Breast epithelium (tissue), 4 donors: ENCODE measurements around the gene PARP12. TPM values are rescaled to one million over a fixed set of nuclear protein-coding genes. Genes with fewer than 3 reads are reported as not detected.

ENCODE experiments used
- DNase-seq, 2 donors: peaks; one replicate each; pipeline ENCODE4 v3.0.0-alpha.2; 2019; ENCODE audit warnings: low spot score in 2 of 2
- H3K27ac ChIP-seq, 2 donors: fragments of 200-600 bp; sonication (generic) in 1 of 2; one replicate each; pipeline ENCODE4 v1.5.1; 2016 to 2019; ENCODE audit warnings: mild to moderate bottlenecking in 1 of 2
- H3K27me3 ChIP-seq, 2 donors: fragments of 200-600 bp; sonication (generic) in 1 of 2; one replicate each; pipeline versions ENCODE4 v1.5.1 to v1.6.0; 2017 to 2019; ENCODE audit warnings: control low read depth in 1 of 2, mild to moderate bottlenecking in 1 of 2
- H3K36me3 ChIP-seq: fragments of 200-600 bp; one replicate; pipeline ENCODE4 v1.5.1; 2019
- H3K4me1 ChIP-seq, 2 donors: fragments of 200-600 bp; sonication (generic); one replicate each; pipeline ENCODE4 v1.5.1; 2016 to 2019; ENCODE audit warnings: control low read depth in 1 of 2
- H3K4me3 ChIP-seq, 3 donors: fragments of 200-600 bp; sonication (generic); 1 replicate in 2 of 3; 2 replicates in 1 of 3; pipeline ENCODE4 v1.5.1; 2016 to 2019; ENCODE audit warnings: mild to moderate bottlenecking in 3 of 3, moderate library complexity in 2 of 3
- H3K9me3 ChIP-seq, 2 donors: fragments of 200-600 bp; sonication (generic) in 1 of 2; one replicate each; pipeline ENCODE4 v1.5.1; 2016 to 2019; ENCODE audit warnings: control low read depth in 1 of 2
- POLR2A ChIP-seq: fragments of 450-650 bp; IDR thresholded peaks from one replicate; pipeline ENCODE4 v1.6.1; 2016; ENCODE audit warnings: antibody characterized with exemption, mild to moderate bottlenecking, moderate library complexity
- POLR2AphosphoS5 ChIP-seq, 3 donors: sonication (generic); formaldehyde crosslinking; IDR thresholded peaks; one replicate each; pipeline ENCODE4 v1.6.1; 2017; ENCODE audit warnings: antibody characterized with exemption in 3 of 3
- intact Hi-C: fragments of 100-400 bp; cut with DNase I; formaldehyde crosslinking; loops from one replicate; pipeline ENCODE4 v1.15.1; 2023; ENCODE audit warnings: low total_unique reads
- total RNA-seq, 3 donors: library from RNA; depleted of rRNA; stranded (reverse); fragments of >200 nt; gene quantifications; one replicate each; pipeline ENCODE4 v1.1.0, GENCODE V29; 2016
- TF ChIP-seq, protein P1 (sequence below), 3 donors: fragments of 450-650 bp; IDR thresholded peaks; one replicate each; pipeline ENCODE4 v1.5.1; 2016 to 2017; ENCODE audit warnings: antibody characterized with exemption in 3 of 3, mild to moderate bottlenecking in 3 of 3, moderate library complexity in 3 of 3

PARP12 gene
- total RNA-seq, 3 donors from 2014 or later = 24.8 to 44.9 (median 40.6) TPM

- H3K27ac ChIP-seq = no peak overlapping the region
- no peaks in the 10 kb centered on the region for H3K9me3 ChIP-seq
- intact Hi-C loops = no loop called here
- H3K27me3 ChIP-seq = no peaks in the 10 kb centered on the region
- H3K36me3 ChIP-seq = no peaks in the 10 kb centered on the region
- no peak for DNase-seq
- H3K4me3 ChIP-seq = no peak overlapping the region
- TF ChIP-seq POLR2A (no peak), POLR2AphosphoS5 (IDR thresholded peaks at IDR 0.05) (no peak)
- TF ChIP-seq, protein P1, sequence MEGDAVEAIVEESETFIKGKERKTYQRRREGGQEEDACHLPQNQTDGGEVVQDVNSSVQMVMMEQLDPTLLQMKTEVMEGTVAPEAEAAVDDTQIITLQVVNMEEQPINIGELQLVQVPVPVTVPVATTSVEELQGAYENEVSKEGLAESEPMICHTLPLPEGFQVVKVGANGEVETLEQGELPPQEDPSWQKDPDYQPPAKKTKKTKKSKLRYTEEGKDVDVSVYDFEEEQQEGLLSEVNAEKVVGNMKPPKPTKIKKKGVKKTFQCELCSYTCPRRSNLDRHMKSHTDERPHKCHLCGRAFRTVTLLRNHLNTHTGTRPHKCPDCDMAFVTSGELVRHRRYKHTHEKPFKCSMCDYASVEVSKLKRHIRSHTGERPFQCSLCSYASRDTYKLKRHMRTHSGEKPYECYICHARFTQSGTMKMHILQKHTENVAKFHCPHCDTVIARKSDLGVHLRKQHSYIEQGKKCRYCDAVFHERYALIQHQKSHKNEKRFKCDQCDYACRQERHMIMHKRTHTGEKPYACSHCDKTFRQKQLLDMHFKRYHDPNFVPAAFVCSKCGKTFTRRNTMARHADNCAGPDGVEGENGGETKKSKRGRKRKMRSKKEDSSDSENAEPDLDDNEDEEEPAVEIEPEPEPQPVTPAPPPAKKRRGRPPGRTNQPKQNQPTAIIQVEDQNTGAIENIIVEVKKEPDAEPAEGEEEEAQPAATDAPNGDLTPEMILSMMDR (IDR thresholded peaks at IDR 0.05) = no peak
- H3K4me1 ChIP-seq = no peaks in the 10 kb centered on the region
Observed at GRCh38 chr7:140055833-140056232, 6.9 kb downstream of the PARP12 start.

- intact Hi-C loops = no loop called here
- no peaks in the 10 kb centered on the region for H3K4me1 ChIP-seq
- TF ChIP-seq POLR2A (no peak), POLR2AphosphoS5 (IDR thresholded peaks at IDR 0.05) (no peak)
- TF ChIP-seq, protein P1 (IDR thresholded peaks at IDR 0.05) = no peak
Observed at GRCh38 chr7:140054751-140055150, 8.0 kb downstream of the PARP12 start.

GRCh38 chr7:140053812-140054539, 8.8 kb downstream of the PARP12 start:
- no peaks in the 10 kb centered on the region for H3K27me3 ChIP-seq
- intact Hi-C loops = no loop called here
- no peak overlapping the region for H3K27ac ChIP-seq
- no peaks in the 10 kb centered on the region for H3K4me1 ChIP-seq
- TF ChIP-seq, protein P1 (IDR thresholded peaks at IDR 0.05) = no peak
- TF ChIP-seq POLR2A = no peak
- no peak for DNase-seq
- no peak overlapping the region for H3K4me3 ChIP-seq
- no peaks in the 10 kb centered on the region for H3K36me3 ChIP-seq
- no peaks in the 10 kb centered on the region for H3K9me3 ChIP-seq

More at GRCh38 chr7:140054751-140055150, 8.0 kb downstream of the PARP12 start:
- Histone ChIP-seq H3K27ac (no peak overlapping the region), H3K36me3 (no peaks in the 10 kb centered on the region), H3K9me3 (no peaks in the 10 kb centered on the region), H3K4me3 (no peak overlapping the region), H3K27me3 (no peaks in the 10 kb centered on the region)
- DNase-seq = no peak

- intact Hi-C loops = no loop called here
- Histone ChIP-seq H3K36me3 (no peaks in the 10 kb centered on the region), H3K9me3 (no peaks in the 10 kb centered on the region), H3K4me1 (no peaks in the 10 kb centered on the region), H3K4me3 (no peak overlapping the region), H3K27me3 (no peaks in the 10 kb centered on the region), H3K27ac (no peak overlapping the region)
- no peak for DNase-seq
- TF ChIP-seq, protein P1 (IDR thresholded peaks at IDR 0.05) = no peak
- TF ChIP-seq POLR2A (no peak), POLR2AphosphoS5 (IDR thresholded peaks at IDR 0.05) (no peak)
Observed at GRCh38 chr7:140051820-140052219, 10.9 kb downstream of the PARP12 start.

DNA sequence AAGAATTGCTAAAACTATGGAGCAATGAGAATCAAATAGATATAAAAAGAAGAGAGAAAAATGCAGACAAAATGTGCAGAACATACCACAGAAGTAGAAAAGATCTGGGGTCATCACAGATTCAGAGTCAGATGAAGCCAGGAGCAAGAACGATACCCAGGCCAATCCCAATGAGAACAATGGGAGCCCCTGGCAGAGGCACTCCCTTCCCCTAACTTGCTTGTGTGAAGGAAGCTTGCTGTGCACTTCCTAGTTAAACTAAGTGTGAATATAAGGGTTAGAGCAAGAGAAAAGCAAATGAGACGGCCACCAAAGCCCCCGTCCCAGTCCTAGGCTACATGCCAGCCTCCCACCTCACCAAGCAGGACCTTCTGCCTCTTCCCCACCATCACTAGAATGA, 12.7 kb downstream of the PARP12 start:
- H3K27ac ChIP-seq = no peak overlapping the region
- no peak overlapping the region for H3K4me3 ChIP-seq
- no peaks in the 10 kb centered on the region for H3K9me3 ChIP-seq
- DNase-seq = no peak
- TF ChIP-seq, protein P1 (IDR thresholded peaks at IDR 0.05) = no peak
- TF ChIP-seq POLR2A = no peak
- no peak for TF ChIP-seq POLR2AphosphoS5 (IDR thresholded peaks at IDR 0.05)
- no peaks in the 10 kb centered on the region for H3K4me1 ChIP-seq
- intact Hi-C loops = no loop called here
- H3K27me3 ChIP-seq = no peaks in the 10 kb centered on the region
- no peaks in the 10 kb centered on the region for H3K36me3 ChIP-seq
